ENCODE measurements around the gene SPINT1.

SPINT1 gene

DNA sequence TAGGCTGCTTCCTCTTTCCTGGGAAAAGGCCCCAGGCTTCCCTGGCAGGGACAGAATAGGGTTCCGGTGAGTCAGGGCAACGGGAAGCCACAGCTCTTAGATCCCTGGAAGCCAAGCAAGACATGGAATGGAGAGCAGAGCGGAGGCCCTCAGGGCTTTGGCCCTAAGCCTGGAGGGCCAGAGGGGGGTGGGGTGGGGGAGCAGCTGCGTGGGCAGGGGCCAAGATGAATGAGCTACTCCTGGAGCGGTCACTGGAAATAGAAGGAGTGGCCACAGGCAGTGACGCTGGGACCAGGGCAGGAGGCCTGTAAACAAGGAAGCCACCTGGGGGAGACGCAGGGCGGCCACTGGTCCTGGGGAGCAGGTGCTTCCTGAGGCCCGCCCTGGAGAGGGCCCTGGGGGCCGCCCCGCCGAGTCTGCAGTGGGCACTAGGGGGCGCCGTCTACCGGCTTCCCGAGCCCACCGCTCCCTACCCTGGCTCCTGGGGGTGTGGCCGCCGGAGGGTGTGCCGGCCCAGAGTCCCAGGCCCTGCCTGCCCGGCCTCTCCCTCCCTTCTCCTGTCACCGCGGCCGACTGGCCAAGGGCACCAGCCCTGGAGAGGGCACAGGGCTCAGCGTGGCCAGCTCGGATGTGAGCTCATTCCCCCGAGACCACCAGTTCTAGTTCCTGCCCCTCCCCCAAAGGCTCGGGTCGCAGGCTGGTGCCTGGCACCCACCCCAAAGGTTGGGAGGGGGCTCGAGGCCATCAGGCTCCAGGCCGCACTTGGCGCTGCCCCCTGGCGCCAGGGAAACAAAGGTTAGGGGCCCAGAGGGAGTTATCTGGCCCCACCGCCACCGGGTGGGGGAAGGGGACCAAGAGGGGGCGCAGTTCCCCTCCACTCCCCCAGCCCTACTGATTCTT is 62.5 kb downstream of the SPINT1 start:
- H3K4me3 ChIP-seq (ENCODE audit: low read depth, low read length) = peak overlapping the region; percentile 55
- TF ChIP-seq, protein P1, sequence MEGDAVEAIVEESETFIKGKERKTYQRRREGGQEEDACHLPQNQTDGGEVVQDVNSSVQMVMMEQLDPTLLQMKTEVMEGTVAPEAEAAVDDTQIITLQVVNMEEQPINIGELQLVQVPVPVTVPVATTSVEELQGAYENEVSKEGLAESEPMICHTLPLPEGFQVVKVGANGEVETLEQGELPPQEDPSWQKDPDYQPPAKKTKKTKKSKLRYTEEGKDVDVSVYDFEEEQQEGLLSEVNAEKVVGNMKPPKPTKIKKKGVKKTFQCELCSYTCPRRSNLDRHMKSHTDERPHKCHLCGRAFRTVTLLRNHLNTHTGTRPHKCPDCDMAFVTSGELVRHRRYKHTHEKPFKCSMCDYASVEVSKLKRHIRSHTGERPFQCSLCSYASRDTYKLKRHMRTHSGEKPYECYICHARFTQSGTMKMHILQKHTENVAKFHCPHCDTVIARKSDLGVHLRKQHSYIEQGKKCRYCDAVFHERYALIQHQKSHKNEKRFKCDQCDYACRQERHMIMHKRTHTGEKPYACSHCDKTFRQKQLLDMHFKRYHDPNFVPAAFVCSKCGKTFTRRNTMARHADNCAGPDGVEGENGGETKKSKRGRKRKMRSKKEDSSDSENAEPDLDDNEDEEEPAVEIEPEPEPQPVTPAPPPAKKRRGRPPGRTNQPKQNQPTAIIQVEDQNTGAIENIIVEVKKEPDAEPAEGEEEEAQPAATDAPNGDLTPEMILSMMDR (conservative IDR thresholded peaks at IDR 0.05; ENCODE audit: low read depth, low read length) = peak; percentile 75
- peak; percentile 70 for DNase-seq (ENCODE audit: low read depth)

DNA sequence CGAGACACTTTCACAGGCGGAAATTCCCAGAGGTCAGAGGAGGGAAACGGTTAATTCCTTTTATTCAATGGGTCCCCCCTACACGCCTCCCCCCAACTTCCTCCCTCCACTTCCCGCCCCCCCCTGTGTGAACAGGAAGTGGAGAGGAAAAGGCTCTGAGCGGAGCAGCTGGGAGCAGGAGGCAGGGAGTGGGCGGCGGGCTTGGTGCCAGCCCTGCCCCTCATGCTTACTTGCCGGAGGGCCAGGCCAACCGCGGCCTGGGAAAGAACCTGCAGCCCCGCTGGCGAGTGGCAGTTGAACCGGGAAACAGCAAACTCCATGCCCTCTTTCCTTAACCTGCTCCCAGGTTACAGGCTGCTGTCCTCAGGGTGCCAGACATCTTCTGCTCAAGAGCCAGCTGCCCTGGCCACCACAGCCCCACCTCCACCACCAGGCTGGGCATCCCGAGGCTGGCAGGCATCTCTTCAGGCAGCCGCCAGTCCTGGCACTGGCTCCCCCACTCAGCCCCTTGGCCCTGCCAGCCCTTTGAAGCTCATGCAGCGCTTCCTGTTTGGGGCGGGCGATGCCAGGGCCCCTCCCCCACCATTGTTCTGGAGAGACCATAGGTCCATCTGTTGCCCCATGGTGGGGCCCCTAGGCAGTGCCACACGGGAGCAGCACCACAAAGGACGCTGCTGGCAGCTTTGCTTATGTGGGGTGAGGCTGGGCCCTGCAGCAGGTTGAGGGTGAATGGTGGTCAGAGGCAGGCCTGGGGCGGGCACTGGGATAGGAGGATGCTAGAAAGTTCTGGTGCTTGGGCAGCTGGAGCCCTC is 63.3 kb downstream of the SPINT1 start:
- peak; percentile 24 for DNase-seq (ENCODE audit: low read depth)
- TF ChIP-seq, protein P1 (conservative IDR thresholded peaks at IDR 0.05; ENCODE audit: low read depth, low read length) = no peak
- peak overlapping the region; percentile 55 for H3K4me3 ChIP-seq (ENCODE audit: low read depth, low read length)

Data from choroid plexus epithelial cell (primary cell).